HUES64 (cell line): ENCODE results near the gene FLVCR2.
"Not testable (repeated sequence)": the region's sequence is repeated elsewhere in the genome, so short reads cannot be mapped to it uniquely, and the experiment has no call there.

Experiments used
- H3K27ac ChIP-seq: 2 replicates; pipeline ENCODE4 v1.7.0; 2013; ENCODE audit warnings: low read depth, low read length, inconsistent platforms
- H3K27me3 ChIP-seq: 2 replicates; pipeline ENCODE4 v1.6.1; 2013; ENCODE audit warnings: mild to moderate bottlenecking, low read length; ENCODE audit not compliant: insufficient read depth
- H3K36me3 ChIP-seq: 2 replicates; pipeline ENCODE4 v1.6.1; 2013; ENCODE audit warnings: mild to moderate bottlenecking, low read length; ENCODE audit not compliant: insufficient read depth
- H3K4me1 ChIP-seq: 2 replicates; pipeline ENCODE4 v1.6.1; 2013; ENCODE audit warnings: mild to moderate bottlenecking, low read length, moderate library complexity; ENCODE audit not compliant: insufficient read depth
- H3K4me3 ChIP-seq: 2 replicates; pipeline ENCODE4 v1.5.1; 2013; ENCODE audit warnings: mild to moderate bottlenecking, low read length, moderate library complexity
- H3K9ac ChIP-seq: 2 replicates; pipeline ENCODE4 v1.6.1; 2013; ENCODE audit warnings: mild to moderate bottlenecking, low read depth, low read length
- H3K9me3 ChIP-seq: 2 replicates; pipeline ENCODE4 v1.6.1; 2013; ENCODE audit warnings: low read depth, low read length; ENCODE audit not compliant: insufficient read depth
- WGBS: fragments of 150-250, 120-280 bp; methylation state at CpG from one replicate; pipeline ENCODE4 v1.1.7; 2013; ENCODE audit warnings: missing lambda C conversion rate; 5-methylcytosine and 5-hydroxymethylcytosine counted together

FLVCR2 gene

GRCh38 chr14:75662966-75663365, 84.5 kb downstream of the FLVCR2 start:
- WGBS = 87% methylated on average over 3 of the region's 3 CpGs
- H3K27ac ChIP-seq = no peak overlapping the region
- H3K36me3 ChIP-seq = peaks cover 36% of the 10 kb centered on the region
- H3K27me3 ChIP-seq = no peaks in the 10 kb centered on the region
- peaks cover 4% of the 10 kb centered on the region; the same call in 1 of the 2 replicates for H3K4me1 ChIP-seq
- no peak overlapping the region for H3K4me3 ChIP-seq
- H3K9me3 ChIP-seq = no peaks in the 10 kb centered on the region
- H3K9ac ChIP-seq = no peak overlapping the region

- Histone ChIP-seq H3K27ac (no peak overlapping the region), H3K9me3 (no peaks in the 10 kb centered on the region), H3K4me3 (no peak overlapping the region), H3K9ac (no peak overlapping the region), H3K4me1 (no peaks in the 10 kb centered on the region), H3K36me3 (peaks cover 57% of the 10 kb centered on the region), H3K27me3 (no peaks in the 10 kb centered on the region)
- whole genome bisulfite sequencing = 94% methylated on average over 2 of the region's 2 CpGs
These were observed 88.8 kb downstream of the FLVCR2 start for GRCh38 chr14:75667099-75667765.

- Histone ChIP-seq H3K4me1 (no peaks in the 10 kb centered on the region; the same call in 1 of the 2 replicates), H3K27me3 (no peaks in the 10 kb centered on the region), H3K9ac (no peak overlapping the region), H3K9me3 (no peaks in the 10 kb centered on the region), H3K27ac (no peak overlapping the region), H3K36me3 (peaks cover 34% of the 10 kb centered on the region), H3K4me3 (no peak overlapping the region)
- WGBS = 83% methylated on average over 1 of the region's 1 CpG
These were observed 94.3 kb downstream of the FLVCR2 start for GRCh38 chr14:75672605-75673192.

- H3K9ac ChIP-seq = no peak overlapping the region
- H3K4me1 ChIP-seq = no peaks in the 10 kb centered on the region; the same call in 1 of the 2 replicates
- H3K4me3 ChIP-seq = no peak overlapping the region
- 98% methylated on average over 3 of the region's 4 CpGs for WGBS
- no peaks in the 10 kb centered on the region for H3K9me3 ChIP-seq
- H3K27ac ChIP-seq = no peak overlapping the region
- peaks cover 38% of the 10 kb centered on the region for H3K36me3 ChIP-seq
- H3K27me3 ChIP-seq = no peaks in the 10 kb centered on the region
These were observed 95.1 kb downstream of the FLVCR2 start for GRCh38 chr14:75673345-75674035.

- H3K9ac ChIP-seq = no peak overlapping the region
- WGBS = 81% methylated on average over 2 of the region's 2 CpGs
- H3K27ac ChIP-seq = no peak overlapping the region
- no peaks in the 10 kb centered on the region for H3K9me3 ChIP-seq
- peaks cover 22% of the 10 kb centered on the region for H3K36me3 ChIP-seq
- H3K4me1 ChIP-seq = no peaks in the 10 kb centered on the region; the same call in 1 of the 2 replicates
- no peaks in the 10 kb centered on the region for H3K27me3 ChIP-seq
- H3K4me3 ChIP-seq = no peak overlapping the region
These were observed 97.0 kb downstream of the FLVCR2 start for GRCh38 chr14:75675265-75675960.

GRCh38 chr14:75685910-75686309, 107.5 kb downstream of the FLVCR2 start:
- 91% methylated on average over 2 of the region's 2 CpGs for WGBS
- no peak overlapping the region for H3K27ac ChIP-seq
- no peak overlapping the region for H3K4me3 ChIP-seq
- H3K27me3 ChIP-seq = no peaks in the 10 kb centered on the region
- H3K9ac ChIP-seq = no peak overlapping the region
- H3K36me3 ChIP-seq = peaks cover 49% of the 10 kb centered on the region
- H3K9me3 ChIP-seq = no peaks in the 10 kb centered on the region
- H3K4me1 ChIP-seq = no peaks in the 10 kb centered on the region

GRCh38 chr14:75689012-75689411, 110.6 kb downstream of the FLVCR2 start:
- H3K27me3 ChIP-seq = no peaks in the 10 kb centered on the region
- 93% methylated on average over 2 of the region's 2 CpGs for whole genome bisulfite sequencing
- H3K36me3 ChIP-seq = peaks cover 52% of the 10 kb centered on the region
- H3K4me3 ChIP-seq = no peak overlapping the region
- H3K4me1 ChIP-seq = no peaks in the 10 kb centered on the region
- no peak overlapping the region for H3K9ac ChIP-seq
- H3K9me3 ChIP-seq = peaks cover 3% of the 10 kb centered on the region; the same call in 1 of the 2 replicates
- no peak overlapping the region for H3K27ac ChIP-seq

GRCh38 chr14:75690010-75690409, 111.6 kb downstream of the FLVCR2 start:
- Histone ChIP-seq H3K4me1 (no peaks in the 10 kb centered on the region), H3K27me3 (no peaks in the 10 kb centered on the region), H3K4me3 (no peak overlapping the region), H3K9me3 (peaks cover 5% of the 10 kb centered on the region; the same call in 1 of the 2 replicates), H3K36me3 (peaks cover 53% of the 10 kb centered on the region), H3K27ac (no peak overlapping the region), H3K9ac (no peak overlapping the region)
- 98% methylated on average over 7 of the region's 7 CpGs for WGBS

- not testable (repeated sequence) for H3K27ac ChIP-seq, H3K4me3 ChIP-seq, H3K27me3 ChIP-seq, H3K9ac ChIP-seq, H3K4me1 ChIP-seq, H3K9me3 ChIP-seq
- peaks cover 77% of the 10 kb centered on the region for H3K36me3 ChIP-seq
- 95% methylated on average over 6 of the region's 6 CpGs for WGBS
These were observed 116.6 kb downstream of the FLVCR2 start for GRCh38 chr14:75695025-75695424.

- Histone ChIP-seq H3K4me1 (no peaks in the 10 kb centered on the region; the same call in 1 of the 2 replicates), H3K9me3 (peaks cover 7% of the 10 kb centered on the region; the same call in 1 of the 2 replicates), H3K36me3 (peaks cover 74% of the 10 kb centered on the region), H3K9ac (no peak overlapping the region), H3K27me3 (no peaks in the 10 kb centered on the region), H3K27ac (no peak overlapping the region), H3K4me3 (no peak overlapping the region)
- 88% methylated on average over 1 of the region's 1 CpG for WGBS
These were observed 119.0 kb downstream of the FLVCR2 start for GRCh38 chr14:75697386-75697785.
